ENCODE results near the gene CLEC4F. TPM values are rescaled to one million over a fixed set of nuclear protein-coding genes. Genes with fewer than 3 reads are reported as not detected.

CLEC4F gene
- total RNA-seq, 2 experiments from 2014 or later, result not detected

DNA sequence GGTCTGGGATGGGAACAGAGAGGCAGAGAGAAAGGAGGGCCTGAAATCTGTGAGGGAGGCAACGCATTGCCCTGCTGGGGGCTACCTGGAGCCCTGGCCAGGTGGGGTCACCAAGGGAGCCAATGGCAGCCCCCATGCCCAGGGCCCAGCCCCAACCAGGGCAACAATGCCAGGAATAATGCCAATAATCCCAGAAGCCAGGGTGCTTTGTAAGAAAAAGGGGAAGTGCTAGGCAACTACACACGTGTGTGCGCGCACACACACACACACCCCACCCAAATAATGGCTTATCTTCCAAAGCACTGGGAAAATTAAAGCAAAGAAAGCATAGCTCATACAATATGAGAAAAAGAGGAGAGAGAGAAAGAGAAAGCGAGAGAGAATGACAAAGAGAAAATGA is 7.0 kb upstream of the CLEC4F start:
- H3K4me3 Mint-ChIP-seq, result no peak overlapping the region
- Histone ChIP-seq H3K27ac (ENCODE audit: low read depth in 1 of 2, low read length in 2 of 2) (no peak overlapping the region), H3K36me3 (ENCODE audit: insufficient read depth, low read length) (no peaks in the 10 kb centered on the region), H3K9me3 (ENCODE audit: control insufficient read depth in 1 of 2, insufficient read depth in 1 of 2, low read length in 2 of 2) (no peaks in the 10 kb centered on the region), H3K4me3 (ENCODE audit: low read length) (no peak overlapping the region), H3K4me1 (ENCODE audit: insufficient read depth, low read length) (peaks cover 4% of the 10 kb centered on the region), H3K27me3 (ENCODE audit: control insufficient read depth in 1 of 2, insufficient read depth in 2 of 2, low read length in 2 of 2) (no peaks in the 10 kb centered on the region)
- ChIA-PET CTCF (no interaction called here), POLR2A (no interaction called here)
- intact Hi-C loops (cut with DNase I, micrococcal nuclease), result no loop called here
- no peaks in the 10 kb centered on the region for H3K9me3 Mint-ChIP-seq
- H3K27me3 Mint-ChIP-seq, result no peaks in the 10 kb centered on the region
- DNase-seq (no peak), ATAC-seq (ENCODE audit: poor library complexity) (no peak)
- no peaks in the 10 kb centered on the region for H3K36me3 Mint-ChIP-seq (ENCODE audit: low read depth)
- H3K27ac Mint-ChIP-seq, result no peak overlapping the region
- H3K4me1 Mint-ChIP-seq (ENCODE audit: low read depth), result no peaks in the 10 kb centered on the region
- TF ChIP-seq, protein P1, sequence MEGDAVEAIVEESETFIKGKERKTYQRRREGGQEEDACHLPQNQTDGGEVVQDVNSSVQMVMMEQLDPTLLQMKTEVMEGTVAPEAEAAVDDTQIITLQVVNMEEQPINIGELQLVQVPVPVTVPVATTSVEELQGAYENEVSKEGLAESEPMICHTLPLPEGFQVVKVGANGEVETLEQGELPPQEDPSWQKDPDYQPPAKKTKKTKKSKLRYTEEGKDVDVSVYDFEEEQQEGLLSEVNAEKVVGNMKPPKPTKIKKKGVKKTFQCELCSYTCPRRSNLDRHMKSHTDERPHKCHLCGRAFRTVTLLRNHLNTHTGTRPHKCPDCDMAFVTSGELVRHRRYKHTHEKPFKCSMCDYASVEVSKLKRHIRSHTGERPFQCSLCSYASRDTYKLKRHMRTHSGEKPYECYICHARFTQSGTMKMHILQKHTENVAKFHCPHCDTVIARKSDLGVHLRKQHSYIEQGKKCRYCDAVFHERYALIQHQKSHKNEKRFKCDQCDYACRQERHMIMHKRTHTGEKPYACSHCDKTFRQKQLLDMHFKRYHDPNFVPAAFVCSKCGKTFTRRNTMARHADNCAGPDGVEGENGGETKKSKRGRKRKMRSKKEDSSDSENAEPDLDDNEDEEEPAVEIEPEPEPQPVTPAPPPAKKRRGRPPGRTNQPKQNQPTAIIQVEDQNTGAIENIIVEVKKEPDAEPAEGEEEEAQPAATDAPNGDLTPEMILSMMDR (IDR thresholded peaks at IDR 0.05), result no peak

DNA sequence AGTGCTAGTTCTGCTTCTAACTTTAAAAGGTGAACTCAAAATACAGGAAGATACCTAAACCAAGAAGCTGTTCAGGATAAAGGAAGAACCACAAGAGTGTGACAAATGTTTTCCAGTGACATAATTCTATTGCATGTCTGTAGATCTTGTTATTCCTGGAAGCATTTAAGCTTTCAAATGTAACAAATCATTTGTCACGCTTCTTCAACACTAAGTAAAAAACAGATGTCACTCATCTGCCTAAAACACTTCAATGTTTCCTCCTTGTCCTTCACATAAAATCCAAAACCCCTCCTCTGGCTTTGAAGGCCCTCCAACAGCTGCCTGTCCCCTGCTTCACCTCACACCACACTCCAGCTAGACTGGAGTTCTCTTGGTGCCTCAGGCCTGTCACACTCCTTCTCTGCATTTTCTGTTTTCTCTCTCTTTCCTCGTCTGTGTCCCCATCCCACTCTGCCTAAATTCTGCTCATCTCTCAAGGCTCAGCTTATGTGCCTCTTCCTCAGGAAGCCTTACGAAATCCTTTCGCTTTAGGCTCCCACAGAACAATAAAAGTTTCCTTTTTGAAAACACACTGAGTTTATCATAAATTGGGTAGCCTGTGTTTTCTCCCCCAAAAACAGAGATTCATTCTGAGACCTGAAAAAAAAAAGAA is 6.4 kb upstream of the CLEC4F start:
- POLR2A ChIA-PET, result no interaction called here
- Mint-ChIP-seq H3K4me3 (no peak overlapping the region), H3K4me1 (ENCODE audit: low read depth) (no peaks in the 10 kb centered on the region), H3K9me3 (no peaks in the 10 kb centered on the region), H3K27me3 (no peaks in the 10 kb centered on the region), H3K36me3 (ENCODE audit: low read depth) (no peaks in the 10 kb centered on the region), H3K27ac (no peak overlapping the region)
- CTCF ChIA-PET, result no interaction called here
- no peak for ATAC-seq (ENCODE audit: poor library complexity)
- H3K27ac ChIP-seq (ENCODE audit: low read depth in 1 of 2, low read length in 2 of 2), result no peak overlapping the region
- H3K4me1 ChIP-seq (ENCODE audit: insufficient read depth, low read length), result peaks cover 6% of the 10 kb centered on the region
- DNase-seq, result no peak
- H3K27me3 ChIP-seq (ENCODE audit: control insufficient read depth in 1 of 2, insufficient read depth in 2 of 2, low read length in 2 of 2), result no peaks in the 10 kb centered on the region
- H3K36me3 ChIP-seq (ENCODE audit: insufficient read depth, low read length), result no peaks in the 10 kb centered on the region
- intact Hi-C loops (cut with DNase I, micrococcal nuclease), result no loop called here
- H3K4me3 ChIP-seq (ENCODE audit: low read length), result no peak overlapping the region
- no peaks in the 10 kb centered on the region for H3K9me3 ChIP-seq (ENCODE audit: control insufficient read depth in 1 of 2, insufficient read depth in 1 of 2, low read length in 2 of 2)
- TF ChIP-seq, protein P1 (IDR thresholded peaks at IDR 0.05), result no peak

DNA sequence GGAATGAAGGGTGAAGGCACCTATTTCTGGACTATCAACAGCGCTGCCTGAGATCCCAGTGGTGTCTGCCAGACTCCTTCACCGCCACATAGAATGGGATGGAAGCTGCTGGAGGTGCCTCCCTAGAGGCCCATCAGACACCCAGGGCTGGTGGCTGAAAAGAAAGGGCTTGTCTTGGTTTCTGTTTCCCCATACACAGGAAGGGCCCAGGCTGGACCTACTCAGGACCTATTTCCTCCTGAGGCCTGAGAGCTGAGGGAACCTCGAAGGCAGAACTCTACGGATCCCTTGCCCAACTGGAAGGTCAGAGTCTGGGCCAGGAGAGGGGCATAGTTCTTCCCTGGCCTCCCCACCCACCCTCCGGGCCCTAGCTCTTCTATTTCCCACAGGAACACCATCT is 2.9 kb upstream of the CLEC4F start:
- Mint-ChIP-seq H3K4me3 (no peak overlapping the region), H3K36me3 (ENCODE audit: low read depth) (no peaks in the 10 kb centered on the region), H3K4me1 (ENCODE audit: low read depth) (no peaks in the 10 kb centered on the region)

More for the DNA sequence above, 2.9 kb upstream of the CLEC4F start:
- ChIA-PET POLR2A (no interaction called here), CTCF (no interaction called here)
- DNase-seq, result no peak
- H3K27ac Mint-ChIP-seq, result no peak overlapping the region
- Histone ChIP-seq H3K9me3 (ENCODE audit: control insufficient read depth in 1 of 2, insufficient read depth in 1 of 2, low read length in 2 of 2) (no peaks in the 10 kb centered on the region), H3K27me3 (ENCODE audit: control insufficient read depth in 1 of 2, insufficient read depth in 2 of 2, low read length in 2 of 2) (no peaks in the 10 kb centered on the region), H3K36me3 (ENCODE audit: insufficient read depth, low read length) (no peaks in the 10 kb centered on the region), H3K4me3 (ENCODE audit: low read length) (no peak overlapping the region), H3K4me1 (ENCODE audit: insufficient read depth, low read length) (peaks cover 6% of the 10 kb centered on the region), H3K27ac (ENCODE audit: low read depth in 1 of 2, low read length in 2 of 2) (no peak overlapping the region)
- no peak for ATAC-seq (ENCODE audit: poor library complexity)
- TF ChIP-seq, protein P1 (IDR thresholded peaks at IDR 0.05), result no peak
- peaks cover 5% of the 10 kb centered on the region for H3K27me3 Mint-ChIP-seq
- no peaks in the 10 kb centered on the region for H3K9me3 Mint-ChIP-seq
- intact Hi-C loops (cut with DNase I, micrococcal nuclease), result no loop called here

Measured in CD4-positive, alpha-beta T cell (primary cell).